ENCODE measurements around the gene MGAT5.

Gene MGAT5

DNA sequence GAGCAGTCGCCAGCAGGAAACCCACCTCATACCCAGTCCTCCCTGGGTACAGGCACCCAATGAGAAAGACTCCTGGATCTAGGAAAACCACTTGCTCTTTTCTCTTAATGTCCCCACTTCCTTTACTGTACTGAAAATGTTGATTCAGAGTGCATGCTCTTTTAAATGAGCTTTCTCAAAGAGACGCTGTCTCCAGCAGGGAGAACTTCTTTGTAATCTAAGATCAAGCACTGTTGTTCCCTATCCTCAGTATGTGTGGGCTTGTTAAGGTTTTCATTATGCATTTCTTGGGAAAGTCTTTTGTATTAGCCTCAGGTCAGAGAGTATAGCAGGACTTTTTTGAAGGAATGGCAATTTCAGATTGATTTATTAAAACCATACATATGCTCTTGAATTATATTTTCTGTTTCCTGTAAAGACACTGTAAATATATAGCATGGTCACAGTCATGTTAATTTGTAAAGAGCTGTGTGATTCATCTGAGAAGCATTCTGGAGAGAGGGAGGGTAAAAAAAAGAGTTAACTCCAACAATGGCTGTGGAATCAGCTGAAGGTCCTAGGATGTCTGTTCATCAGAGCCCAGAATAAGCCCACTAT lies 178.1 kb downstream of the MGAT5 start:
- no peak for DNase-seq

DNA sequence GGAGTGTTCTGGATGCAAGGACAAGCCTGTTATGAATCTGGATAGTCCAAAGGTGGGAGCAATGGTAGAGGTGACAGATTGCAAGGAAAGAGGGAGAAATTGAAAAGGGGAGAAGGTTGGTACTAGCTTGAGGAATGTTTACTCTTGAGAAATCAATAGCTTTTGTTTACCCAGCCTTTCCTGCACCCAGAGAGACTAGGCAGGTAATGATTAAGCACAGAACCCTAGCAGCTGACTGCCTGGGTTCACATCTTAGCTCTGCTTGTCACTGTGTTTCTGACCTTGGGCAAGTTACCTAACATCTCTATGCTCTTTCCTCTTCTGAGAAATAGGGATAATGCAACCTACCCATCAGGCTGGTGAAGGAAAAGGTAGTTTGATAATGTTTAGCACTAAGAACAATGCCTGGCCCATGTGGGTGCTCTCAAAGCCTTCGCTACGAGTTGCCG lies 178.6 kb downstream of the MGAT5 start:
- DNase-seq = no peak

DNA sequence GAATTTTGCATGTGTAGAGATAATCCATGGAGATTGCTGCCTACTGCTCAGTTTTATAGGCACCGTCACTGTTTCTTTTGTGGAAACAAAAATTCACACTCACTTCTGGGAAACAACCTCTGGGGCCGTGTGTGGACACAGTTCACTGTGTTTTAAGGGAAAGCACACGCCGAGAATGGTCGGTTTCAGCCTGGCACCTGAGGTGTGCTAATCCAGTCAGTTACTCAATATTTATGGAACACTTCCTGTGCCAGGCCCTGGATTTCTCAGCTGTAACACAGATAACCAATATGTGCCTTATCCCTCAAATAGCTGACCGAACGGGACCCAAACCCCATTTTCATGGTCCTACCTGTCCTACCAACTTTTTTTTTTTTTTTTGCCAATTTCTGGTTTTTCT lies 179.6 kb downstream of the MGAT5 start:
- DNase-seq = no peak

DNA sequence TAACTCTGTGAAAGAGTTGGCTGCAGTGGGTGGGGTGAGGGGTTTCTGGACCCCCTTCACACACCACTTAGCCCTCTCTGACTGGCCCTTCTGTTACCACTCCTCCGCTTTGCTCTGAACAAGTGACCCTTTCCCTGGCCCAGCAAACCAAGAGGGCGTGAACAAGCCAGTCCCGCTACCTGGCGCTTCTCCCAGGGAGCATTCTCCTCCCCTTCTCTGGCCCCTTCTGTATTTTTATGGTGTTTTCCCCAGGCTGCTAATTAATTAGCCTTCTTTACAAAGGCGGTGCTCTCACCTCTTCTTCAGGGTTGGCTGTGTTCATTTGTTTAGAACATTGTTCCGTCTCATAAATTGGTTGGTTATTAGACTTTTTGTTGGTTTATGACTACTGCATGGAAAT lies 180.1 kb downstream of the MGAT5 start:
- DNase-seq = no peak

DNA sequence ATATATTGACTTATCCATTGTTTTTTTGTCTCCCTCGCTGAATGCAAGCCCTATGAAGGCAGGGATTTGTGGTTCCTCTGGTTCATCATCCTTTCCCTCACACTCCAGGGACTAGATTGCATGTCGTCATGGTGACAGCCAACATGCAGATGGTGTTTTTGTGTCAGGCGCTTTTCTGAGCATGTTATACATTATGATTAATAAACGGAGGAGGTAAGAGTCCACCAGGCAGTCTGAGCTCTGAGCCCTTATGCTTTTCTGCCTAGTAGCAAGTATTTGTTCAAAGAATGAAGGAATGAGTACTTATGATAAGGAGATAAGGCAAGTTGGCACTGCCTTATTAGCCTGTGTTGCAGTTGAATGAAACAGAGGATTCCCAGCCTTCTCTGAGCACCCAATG lies 181.6 kb downstream of the MGAT5 start:
- DNase-seq = no peak

DNA sequence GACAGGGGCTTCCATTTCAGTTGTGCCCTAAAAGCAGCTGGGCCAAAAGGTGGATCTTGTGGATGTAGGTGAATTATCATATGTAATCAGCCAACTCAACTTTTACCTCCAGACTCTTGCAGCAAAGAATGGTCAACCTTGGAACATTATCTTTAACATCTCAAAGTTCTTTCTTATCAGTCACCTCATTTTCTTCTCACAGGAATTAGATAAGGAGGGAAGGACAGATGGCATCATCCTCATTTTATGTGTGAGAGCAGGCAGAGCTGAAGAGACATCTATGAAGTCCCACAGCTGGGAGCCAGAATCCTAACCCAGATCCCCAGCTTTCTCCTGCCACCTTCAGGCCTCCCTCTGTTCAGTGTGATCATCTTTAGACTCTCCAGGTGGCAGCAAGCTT lies 182.1 kb downstream of the MGAT5 start:
- DNase-seq = no peak

DNA sequence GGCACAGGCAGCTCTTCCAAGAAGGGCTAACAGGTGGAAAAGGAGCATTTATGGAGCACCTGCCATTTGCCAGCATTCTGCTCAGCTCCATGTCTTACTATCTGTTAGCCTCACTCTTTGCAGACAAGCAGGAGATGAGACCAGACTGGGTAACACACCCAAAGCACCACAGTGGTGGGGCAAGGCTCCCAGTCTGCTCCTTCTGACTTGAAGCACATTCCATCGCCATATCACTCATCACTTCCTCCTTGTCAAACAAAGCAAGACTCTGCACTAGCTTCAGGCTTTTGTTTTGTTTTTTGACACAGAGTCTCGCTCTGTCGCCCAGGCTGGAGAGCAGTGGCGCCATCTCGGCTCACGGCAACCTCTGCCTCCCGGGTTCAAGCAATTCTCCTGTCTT lies 182.8 kb downstream of the MGAT5 start:
- DNase-seq = no peak

DNA sequence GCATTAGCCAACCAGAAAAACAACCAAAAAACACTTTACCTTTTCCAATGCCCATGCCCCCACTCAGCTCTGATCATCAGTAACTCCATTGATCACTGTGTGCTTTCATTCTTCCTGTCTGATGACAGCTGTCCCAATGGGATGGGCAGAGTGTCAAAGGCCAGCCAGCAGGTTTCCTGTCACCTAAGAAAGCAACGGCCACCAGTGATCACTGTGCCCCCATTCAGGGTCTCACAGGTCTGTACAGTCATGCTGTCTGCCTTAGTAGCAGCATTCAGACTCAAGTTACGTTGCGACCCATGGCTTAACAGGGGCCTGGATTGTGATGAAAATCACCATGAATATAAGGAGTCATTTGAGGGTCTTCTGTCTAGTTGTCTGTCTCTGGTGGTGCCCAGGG lies 184.5 kb downstream of the MGAT5 start:
- no peak for DNase-seq

DNA sequence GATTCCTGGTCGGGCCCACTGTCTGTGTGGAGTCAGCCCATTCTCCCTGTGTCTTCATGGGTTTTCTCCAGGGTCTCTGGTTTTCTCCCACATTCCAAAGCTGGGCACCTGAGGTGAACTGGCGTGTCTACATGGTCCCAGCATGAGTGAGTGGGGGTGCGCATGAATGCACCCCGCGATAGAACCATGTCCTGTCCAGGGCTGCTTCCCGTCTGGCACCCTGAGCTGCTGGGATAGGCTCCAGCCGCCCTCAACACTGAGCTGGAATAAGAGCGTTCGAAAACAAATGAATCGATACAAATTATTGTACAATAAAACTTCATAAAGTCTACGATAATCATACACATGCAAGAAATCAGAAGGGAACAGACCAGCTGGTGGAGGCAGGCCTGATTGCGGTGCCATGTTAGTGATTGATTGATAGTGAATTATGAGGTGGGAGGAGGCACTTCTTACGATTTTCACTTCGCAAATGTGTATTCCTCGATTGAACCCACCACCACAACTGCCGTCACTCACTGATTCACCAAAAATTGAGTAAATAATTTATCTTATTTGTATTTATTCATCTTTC lies 186.6 kb downstream of the MGAT5 start:
- DNase-seq = no peak

DNA sequence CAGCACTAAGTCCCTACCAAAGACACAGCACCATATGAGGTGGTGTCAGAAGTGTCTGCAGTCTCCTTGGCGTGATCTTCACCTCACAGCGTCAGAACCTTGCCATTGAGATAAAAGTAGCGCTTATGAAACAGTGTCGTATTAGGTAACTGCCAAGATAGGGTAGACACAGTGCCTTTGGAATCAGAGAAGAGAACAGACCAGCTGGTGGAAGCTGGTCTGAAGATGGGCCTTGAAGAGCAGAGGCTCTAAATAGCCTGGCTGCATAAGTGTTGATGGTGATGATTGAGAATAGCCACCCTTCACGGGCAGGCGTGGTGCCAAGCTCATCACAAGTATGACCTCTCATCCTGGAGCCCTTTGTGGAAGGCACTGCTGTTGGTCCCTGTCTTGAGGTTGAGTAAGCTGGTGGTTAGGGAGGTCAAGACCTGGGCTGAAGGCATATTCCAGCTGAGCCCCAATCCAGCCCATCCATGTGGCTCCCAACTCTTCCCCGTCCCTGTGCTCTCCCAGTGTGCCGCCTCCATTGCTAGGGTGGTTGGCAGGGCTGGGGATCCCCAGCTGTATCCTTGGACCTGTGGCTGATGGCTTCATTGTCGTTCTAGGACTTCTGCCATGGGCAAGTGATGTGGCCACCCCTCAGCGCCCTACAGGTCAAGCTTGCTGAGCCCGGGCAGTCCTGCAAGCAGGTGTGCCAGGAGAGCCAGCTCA lies 187.4 kb downstream of the MGAT5 start:
- DNase-seq = no peak

DNA sequence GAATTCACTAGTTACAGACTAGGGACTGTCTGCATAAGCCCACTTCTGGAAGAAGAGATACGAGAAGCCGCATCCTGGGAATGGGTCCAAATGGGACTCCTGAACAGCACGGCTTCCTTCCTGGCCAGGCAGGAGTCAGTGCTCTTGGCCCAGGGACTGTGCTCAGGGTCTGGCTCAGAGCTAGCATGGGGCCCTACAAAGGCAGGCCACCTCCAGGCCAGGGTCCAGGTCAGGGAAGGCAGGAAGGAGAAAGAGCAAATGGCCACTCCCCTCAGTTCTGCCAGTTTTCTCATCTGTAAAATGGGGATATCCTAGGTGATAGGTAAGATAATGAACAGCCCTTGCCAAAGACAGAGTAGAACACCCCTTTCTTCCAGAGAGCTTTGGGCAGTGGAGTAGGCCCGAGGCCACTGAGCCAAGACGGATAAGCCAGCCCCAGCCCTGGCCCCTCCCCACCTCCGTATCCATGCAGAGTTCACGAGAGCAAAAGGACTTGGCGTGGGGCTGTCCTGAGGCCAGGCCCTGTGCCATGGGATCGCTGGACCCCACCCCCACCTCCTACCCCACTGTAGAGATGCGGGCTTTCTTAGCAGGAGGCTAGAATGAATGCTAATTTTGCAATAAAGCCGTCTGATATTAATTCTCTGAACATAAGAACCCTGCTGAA lies 190.1 kb downstream of the MGAT5 start:
- no peak for DNase-seq

DNA sequence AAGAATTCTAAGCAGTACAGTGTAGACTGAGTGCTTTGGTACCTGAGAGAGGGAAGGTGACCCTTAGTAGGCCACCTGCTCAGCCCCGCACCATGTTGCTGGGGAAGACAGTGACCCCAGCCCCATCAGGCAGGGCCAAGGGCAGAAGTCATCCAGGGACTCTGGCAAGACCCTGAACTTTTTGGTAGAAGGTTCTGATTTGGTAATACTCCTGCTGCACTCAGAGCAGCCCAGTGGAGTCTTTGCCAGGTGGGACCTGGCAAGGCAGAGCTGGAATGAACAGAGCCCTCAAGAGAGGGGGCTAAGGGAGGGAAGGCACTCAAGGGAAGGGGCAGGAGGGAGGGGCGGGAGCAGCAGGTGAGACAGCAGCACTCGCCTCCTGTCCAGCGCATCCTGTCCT lies 191.2 kb downstream of the MGAT5 start:
- DNase-seq = no peak

DNA sequence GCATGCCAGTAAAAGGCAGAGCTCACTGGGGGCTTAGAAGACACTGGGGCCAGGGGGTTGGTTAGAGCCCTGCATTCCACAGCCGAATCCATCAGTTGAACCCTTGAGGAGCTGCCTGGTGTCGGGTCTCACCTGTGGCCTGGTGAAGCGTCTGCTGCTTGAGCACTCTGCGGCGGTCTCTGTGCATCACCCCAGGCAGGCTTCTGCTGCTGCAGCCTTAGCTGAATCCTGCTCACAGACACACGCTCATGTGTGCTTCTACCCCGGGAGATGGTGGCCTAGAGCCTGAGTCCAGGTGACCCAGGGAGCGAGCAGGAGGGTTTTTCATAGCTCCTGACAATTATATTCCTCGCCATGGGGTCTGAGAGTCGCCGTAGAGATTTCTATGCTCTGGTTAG lies 192.1 kb downstream of the MGAT5 start:
- DNase-seq = peak; percentile 41

DNA sequence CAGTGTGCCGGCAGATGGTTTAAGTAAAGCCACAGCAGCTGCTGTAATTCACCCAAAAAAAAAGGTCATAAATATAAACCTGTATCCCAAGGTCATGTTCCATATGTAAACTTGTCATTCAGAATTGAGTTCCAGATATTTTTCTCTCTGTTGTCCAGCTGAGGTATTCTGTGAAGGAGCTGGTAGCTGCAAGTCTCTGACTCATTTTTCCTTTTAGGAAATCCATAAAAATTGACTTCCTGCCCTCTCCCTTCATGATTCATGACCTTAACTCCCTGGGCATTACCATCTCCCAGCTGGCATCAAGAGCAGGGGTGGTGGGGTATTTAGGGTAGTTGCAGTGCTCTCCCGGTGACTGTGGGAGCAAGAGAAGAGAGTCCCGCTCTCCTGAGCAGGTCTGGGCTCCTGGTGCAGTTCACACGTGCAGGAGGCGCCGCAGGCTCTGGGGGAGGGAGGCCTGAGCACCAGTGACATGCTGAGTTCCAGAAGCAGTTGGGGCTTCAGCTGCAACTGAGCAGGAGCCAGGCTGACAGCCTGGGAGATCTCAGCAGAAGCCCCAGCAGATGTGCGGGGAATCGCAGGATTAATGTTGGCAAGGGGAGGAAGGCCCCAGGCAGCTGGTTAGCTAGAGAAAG lies 192.6 kb downstream of the MGAT5 start:
- peak; percentile 92 for DNase-seq

DNA sequence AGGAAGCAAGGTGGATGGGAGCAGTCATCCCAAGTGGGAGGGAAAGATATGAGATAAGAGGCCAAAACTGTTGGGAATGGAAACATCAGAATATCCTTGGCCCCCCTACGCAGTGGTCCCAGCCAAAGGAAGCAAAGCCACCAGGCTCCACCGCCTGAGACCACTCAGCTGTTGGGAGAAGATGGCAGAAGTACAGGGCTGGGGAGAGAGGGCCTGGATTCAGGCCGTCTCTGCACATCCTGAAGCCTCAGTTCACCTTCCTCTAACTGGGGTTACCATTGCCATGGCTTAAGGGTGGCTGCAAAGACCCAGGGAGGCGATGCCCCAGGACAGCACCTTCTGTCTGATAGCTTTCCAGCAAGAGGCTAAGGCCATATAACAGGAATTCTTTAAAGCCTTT lies 193.8 kb downstream of the MGAT5 start:
- DNase-seq = no peak

DNA sequence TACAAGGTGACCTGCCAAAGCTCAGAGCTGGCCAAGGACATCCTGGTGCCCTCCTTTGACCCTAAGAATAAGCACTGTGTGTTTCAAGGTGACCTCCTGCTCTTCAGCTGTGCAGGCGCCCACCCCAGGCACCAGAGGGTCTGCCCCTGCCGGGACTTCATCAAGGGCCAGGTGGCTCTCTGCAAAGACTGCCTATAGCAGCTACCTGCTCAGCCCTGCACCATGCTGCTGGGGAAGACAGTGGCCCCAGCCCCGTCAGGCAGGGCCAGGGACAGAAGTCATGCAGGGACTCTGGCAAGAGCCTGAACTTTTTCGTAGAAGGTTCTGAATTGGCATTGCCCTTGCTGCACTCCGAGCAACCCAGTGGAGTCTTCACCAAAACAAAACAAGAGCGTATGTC lies 194.8 kb downstream of the MGAT5 start:
- no peak for DNase-seq

DNA sequence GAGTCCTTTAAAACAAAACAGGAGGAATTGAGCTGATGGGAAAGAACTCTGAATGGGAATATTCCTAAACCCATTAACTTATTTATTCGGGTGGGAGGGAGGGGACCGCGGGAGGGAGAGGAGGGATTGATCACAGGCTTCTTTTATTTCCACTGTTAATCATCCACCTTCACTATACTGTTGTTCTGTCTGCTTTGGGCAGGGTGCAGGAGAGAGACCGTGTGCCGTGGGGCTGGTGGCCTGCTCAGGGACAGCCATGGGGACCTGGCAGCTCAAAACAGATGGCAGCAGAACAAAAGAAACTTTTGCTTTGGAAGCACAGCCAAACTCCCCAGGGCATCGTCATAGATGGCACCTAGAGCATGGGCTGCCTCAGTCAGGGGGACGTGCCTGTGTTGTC lies 195.3 kb downstream of the MGAT5 start:
- DNase-seq = no peak

DNA sequence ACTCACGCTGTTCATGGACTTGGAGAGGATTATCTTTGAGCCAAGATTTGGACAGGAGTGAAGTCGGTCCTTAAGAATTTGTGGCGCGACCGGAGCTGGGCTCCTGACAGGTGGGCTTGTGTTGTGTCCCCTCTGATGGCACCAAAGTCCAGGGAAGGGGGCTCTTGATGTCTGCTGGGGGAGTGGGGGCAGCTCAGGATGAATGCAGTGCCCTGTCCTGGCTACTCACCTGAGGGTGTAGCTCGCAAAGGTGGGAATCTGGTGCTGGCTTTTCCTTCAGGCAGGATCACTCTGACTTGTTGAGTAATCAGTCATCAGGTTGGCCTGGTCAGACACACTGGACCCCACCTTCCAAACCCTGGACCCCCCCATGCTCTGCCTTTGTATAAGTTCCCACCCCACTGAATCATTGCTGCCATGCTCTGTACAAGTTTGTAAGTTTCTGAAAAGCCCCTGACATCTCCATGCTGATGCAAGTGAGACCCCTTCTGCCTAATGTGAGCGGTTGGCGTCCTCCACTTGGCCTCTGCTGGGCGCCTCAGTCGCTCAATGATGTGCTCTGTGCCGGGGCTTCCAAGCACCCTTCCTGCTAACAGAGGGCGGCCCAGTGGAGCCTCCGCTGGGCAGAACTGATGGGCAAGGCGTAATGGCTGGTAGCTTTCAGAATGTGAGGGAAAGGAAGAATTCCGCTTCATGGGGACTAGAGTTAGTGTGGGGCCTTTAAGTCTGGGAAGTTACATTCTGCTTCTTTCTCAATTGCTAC lies 196.1 kb downstream of the MGAT5 start:
- no peak for DNase-seq

DNA sequence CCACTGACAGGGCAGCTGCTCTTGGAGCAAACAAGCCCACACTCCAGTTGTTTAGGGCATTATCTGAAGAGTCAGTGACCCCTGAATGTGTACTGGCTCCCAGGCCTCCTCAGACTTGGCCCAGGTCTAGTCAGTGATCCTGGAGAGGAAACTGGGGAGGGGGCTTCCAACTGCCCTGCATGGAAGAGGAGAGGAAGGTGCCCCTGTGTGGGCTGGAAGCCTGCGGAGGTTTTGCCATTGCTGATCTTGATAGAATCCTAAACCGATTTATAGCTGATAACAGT lies 197.4 kb downstream of the MGAT5 start:
- DNase-seq = no peak

DNA sequence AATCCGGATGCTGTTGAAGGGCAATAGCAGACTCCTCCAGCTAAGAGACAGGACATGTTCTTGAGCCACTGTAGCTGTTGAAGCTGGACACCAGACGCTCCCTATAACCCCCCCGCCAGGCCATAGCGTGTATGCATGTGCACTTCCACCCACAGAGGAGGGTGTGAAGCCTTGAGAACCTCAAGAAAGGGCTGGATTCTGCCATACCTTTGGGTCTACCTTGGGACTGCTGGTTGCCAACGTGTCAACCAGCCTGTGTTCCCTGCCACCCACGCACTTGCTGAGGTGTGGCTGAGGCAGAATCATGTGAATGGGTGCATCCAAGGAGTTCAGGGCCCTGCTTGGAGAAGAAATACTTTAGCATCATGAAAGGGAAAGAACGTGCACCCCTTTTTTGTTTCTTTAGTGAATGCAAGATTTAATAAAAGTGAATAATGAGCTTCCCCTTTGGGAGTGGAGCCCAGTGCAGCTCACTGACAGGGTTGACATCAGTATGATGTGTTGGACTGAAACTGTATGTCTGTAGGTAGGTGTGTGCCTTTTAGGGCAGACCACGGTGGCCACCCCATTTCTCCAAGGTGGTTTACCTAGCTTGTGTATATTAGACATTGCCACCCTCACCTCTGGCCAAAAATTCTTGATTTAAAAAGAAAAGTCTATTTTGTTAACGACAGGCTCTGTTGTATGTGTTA lies 198.3 kb downstream of the MGAT5 start:
- no peak for DNase-seq

DNA sequence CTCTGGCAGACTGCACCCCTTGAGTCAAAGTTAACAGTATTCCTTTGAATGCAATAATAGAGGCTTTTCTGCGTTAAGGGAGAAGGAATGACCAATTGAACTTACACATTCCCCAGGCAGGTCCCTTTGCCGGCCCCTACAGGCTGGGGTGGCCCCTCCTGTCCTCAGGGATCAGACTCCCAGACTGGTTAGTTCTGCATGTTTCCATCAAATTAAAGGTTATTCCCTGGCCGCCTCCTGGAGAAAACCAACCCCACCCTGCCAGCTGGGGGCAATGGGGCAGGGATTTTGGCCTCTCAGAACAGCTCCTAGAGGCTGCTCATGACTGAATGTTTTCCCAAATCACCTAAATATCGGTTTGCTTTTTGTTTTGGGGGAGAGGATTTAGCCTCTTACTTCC lies 199.6 kb downstream of the MGAT5 start:
- no peak for DNase-seq

DNA sequence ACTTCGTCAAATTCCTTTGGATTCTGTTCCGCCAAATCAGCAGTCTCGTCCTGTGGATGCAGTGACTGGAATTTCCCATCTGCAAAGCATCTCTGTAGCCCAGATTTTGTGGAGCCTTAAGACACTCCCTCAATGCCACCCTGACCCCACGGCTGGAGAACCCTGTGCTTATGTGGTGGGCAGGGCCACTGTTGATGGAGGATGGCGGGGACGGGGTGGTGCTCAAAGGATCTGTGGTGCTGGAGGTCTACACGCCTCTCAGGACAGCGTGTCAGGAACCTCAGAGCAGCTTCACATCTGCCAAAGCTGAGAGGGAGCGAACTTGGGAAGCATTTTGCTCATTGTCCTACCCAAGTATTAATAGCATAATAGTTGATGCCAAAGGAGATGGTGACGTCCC lies 200.1 kb downstream of the MGAT5 start:
- DNase-seq = no peak

DNA sequence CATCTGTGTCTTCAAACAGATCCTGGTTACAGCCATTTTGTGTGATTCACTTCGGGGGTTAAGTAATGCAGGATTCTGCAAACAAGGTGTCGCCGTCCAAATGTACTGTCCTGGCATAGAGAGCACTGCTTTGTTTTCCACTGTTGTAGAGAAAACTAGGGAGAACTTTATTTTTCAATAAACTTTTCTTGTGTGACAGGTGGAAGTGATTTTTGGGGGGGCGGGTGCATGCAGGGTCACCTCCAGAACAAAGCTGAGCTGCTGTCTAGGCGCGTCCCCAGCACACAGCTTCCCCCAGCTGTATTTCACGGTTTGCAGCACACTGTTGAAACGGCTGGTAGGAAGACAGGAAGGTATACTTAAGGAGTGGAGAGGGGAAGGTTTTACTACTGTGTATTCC lies 200.6 kb downstream of the MGAT5 start:
- no peak for DNase-seq
